GM12873 (cell line): ENCODE results near the gene FAM209A.
"Not testable (repeated sequence)": the region's sequence is repeated elsewhere in the genome, so short reads cannot be mapped to it uniquely, and the experiment has no call there.

ENCODE experiments used
- TF ChIP-seq, protein P1 (sequence below): IDR thresholded peaks from 2 replicates; pipeline ENCODE4 v1.5.1; 2012; ENCODE audit warnings: low read depth, mild to moderate bottlenecking, moderate library complexity, low read length, control low read depth; ENCODE audit not compliant: insufficient read depth; ENCODE audit errors: missing control alignments

The FAM209A gene

DNA sequence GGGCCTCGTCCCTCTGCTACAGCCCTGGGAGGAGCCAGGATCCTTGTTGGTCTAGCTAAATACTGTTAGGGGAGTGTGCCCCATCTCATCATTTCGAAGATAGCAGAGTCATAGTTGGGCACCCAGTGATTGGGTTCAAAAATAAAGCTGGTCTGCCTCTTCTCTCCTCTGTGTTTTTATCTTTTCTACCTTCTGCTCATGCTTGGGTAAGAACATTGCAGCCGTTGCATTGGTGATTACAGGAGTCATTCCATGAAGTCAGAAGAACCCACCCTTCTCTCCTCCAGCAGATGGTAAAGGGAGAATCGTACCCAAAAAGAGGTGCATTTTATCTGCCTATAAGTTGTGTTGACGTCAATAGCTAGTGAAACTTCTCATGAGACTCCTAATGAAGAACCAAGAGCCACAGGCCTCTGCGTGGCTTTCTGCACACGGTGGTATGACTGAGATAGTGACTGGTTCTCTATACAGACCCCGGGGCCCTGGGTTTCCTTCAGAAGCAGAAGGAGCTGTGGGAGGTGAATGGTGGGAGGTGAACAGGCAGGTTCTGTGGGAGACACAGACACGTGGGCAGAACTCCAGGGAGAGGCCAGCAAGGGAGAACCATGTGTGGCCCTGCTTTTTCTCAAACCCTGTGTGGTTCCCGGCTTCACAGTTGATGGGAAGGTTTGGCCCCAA, 5.7 kb upstream of the FAM209A start:
- TF ChIP-seq, protein P1, sequence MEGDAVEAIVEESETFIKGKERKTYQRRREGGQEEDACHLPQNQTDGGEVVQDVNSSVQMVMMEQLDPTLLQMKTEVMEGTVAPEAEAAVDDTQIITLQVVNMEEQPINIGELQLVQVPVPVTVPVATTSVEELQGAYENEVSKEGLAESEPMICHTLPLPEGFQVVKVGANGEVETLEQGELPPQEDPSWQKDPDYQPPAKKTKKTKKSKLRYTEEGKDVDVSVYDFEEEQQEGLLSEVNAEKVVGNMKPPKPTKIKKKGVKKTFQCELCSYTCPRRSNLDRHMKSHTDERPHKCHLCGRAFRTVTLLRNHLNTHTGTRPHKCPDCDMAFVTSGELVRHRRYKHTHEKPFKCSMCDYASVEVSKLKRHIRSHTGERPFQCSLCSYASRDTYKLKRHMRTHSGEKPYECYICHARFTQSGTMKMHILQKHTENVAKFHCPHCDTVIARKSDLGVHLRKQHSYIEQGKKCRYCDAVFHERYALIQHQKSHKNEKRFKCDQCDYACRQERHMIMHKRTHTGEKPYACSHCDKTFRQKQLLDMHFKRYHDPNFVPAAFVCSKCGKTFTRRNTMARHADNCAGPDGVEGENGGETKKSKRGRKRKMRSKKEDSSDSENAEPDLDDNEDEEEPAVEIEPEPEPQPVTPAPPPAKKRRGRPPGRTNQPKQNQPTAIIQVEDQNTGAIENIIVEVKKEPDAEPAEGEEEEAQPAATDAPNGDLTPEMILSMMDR: no peak

DNA sequence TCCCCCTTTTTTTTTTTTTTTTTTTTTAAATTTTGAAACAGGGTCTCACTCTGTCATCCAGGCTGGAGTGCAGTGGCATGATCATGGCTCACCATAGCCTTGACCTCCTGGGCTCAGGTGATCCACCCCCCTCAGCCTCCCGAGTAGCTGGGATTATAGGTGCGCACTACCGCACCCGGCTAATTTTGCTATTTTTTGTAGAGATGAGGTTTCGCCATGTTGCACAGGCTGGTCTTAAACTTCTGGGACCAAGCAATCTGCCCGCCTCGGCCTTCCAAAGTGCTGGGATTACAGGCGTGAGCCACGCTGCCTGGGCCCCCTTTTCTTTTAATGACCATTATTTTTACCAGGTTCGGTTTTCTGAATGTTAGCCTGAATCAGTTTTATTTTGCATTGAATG, 5.0 kb upstream of the FAM209A start:
- TF ChIP-seq, protein P1: no peak

DNA sequence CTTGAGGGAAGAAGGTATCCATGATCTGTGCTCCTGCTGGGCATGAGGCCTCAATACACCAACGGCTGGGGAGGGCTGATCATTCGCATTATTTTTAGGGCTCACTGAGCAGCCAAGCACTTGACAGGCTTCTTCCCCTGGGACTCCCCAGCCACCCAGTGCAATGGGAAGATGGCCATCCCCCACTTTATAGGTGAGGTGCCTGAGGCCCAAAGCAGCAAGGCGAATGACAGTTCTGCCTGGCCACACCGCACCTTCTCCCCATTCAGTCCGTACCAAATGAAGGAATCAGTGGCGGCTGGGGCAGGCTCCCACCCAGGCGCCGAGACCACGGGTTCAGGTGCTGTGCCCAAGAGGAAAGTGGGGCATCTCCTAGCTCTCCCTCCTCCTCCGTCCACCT, 4.4 kb upstream of the FAM209A start:
- TF ChIP-seq, protein P1: no peak

DNA sequence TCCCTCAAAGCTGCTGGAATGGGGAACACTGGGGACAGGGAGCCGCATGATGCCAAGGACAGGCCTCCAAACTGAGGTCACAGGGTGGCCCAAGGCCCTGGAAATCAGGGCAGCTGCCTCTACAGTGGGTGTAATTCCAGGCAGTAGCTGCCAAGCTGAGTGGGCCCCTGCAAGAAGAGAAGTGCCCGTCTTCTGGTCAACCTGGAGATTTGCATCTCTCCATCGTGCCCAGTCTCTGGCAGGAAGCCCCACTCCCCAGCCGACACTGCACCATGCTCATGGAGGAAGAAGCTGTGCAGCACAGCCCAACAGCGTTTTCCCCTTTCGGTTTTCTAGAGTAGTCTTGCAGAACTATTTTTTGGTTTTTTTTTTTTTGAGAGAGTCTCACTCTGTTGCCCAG, 2.2 kb upstream of the FAM209A start:
- TF ChIP-seq, protein P1: no peak

DNA sequence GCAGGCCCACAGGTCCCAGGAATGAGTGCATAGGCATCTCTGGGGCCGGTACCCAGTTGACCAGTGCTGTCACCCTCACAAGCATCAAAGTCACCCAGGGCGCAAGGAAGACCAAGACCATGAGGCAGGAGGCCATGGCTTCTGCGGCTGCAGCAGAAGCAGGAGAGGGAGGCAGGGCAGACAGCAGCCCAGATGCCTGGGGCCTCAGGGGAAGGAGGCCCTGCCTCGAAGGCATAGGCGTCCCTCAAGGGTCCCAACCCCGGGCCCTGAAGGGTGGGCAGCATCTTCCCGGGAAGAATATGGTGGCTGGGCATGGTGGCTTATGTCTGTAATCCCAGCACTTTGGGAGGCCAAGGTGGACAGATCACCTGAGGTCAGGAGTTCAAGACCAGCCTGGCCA, 3.0 kb downstream of the FAM209A start:
- TF ChIP-seq, protein P1: no peak

DNA sequence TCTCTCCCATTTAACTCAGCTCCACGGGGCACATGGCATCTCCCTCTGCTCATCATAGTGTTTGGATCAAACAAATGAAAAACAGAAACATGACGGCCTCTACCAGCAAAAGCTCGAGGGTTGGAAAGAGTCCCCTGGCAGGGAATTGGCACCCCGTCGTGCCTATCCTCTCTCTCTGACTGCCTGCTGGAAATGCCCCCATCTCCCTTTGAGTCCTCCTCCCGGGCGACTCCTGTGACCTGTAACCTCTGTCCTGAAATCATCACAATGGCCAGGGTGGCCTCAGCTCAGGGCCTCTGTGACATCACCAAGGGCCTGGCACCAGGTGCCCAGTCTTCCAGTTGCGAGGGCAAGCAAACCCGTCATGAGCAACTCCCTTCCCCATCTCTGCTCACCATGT, 8.4 kb downstream of the FAM209A start, which contains the start of gene FAM209B:
FAM209B (plus strand) TSS at position 301 of the 400 bp plus-strand sequence; CDS start at position 397, 96 bp downstream.
- TF ChIP-seq, protein P1: not testable (repeated sequence)

DNA sequence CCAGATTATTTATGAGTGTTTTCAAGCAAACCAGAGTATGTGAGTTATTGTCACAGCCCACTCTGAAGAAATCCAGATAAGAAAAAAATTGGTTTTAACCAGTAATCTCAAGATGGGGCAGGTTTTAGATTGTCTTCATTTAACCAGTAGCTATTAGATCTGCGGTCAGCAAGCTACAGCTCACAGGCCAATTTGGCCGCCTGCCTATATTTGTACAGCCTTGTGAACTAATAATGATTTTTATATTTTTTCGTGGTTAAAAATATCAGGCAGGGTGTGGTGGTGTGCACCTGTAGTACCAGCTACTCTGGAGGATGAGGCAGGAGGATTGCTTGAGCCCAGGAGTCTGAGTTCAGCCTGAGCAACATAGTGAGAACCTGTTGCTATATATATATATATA, 13.5 kb downstream of the FAM209A start:
- TF ChIP-seq, protein P1: no peak

DNA sequence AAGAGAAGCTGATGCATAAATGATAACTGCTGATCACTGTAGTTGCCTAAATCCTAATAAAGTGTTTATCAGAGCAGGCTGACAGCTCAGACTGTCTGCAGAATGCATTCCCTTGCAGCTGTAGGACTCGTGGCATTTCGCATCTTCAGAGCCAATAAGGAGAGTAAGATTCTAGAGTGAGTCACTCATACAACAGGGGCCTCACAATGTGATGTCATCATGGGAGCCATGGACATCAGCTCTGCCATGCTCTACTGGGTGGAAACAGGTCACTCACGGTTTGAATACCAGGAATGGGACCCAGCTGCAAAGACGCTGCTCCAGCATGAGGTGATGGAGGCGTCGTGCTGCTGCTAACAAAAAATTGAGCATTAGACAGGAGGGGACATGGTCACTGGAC, 15.9 kb downstream of the FAM209A start:
- TF ChIP-seq, protein P1: no peak
